OCI-LY7 (cell line): ENCODE results near the gene KDM4B. TPM values are rescaled to one million over a fixed set of nuclear protein-coding genes. Genes with fewer than 3 reads are reported as not detected.

Experiments used
- BruUV-seq: library from RNA; stranded (reverse); fragments of 400-500 nt; replicated peaks from 2 replicates; lab custom pipeline; 2021; lab: Mats Ljungman, UMichigan
- CTCF ChIA-PET: fragments of 300-600 bp; sonication (Branson Sonifier 250); formaldehyde crosslinking; loops from one replicate; lab custom pipeline; 2022; ENCODE audit warnings: antibody characterized with exemption; ENCODE audit not compliant: unreplicated experiment; lab: Charles Lee
- POLR2A ChIA-PET: fragments of 300-600 bp; sonication (Branson Sonifier 250); formaldehyde crosslinking; loops from one replicate; lab custom pipeline; 2022; ENCODE audit warnings: antibody characterized with exemption; lab: Charles Lee
- DNase-seq: peaks from one replicate; pipeline ENCODE4 v3.0.0-alpha.2; 2015; ENCODE audit warnings: low spot score
- H2AFZ ChIP-seq: fragments of 200-600 bp; sonication (generic), shearing (Covaris generic); 2 replicates; pipeline ENCODE4 v1.6.1; 2014; ENCODE audit warnings: mild to moderate bottlenecking, antibody characterized with exemption, low read length, moderate library complexity
- H3K27ac ChIP-seq: fragments of 200-600 bp; sonication (generic); 2 replicates; pipeline ENCODE4 v1.5.1; 2014; ENCODE audit warnings: mixed run types, low read depth, mild to moderate bottlenecking, moderate library complexity, low read length, inconsistent platforms; ENCODE audit not compliant: poor library complexity, severe bottlenecking
- H3K36me3 ChIP-seq: fragments of 200-600 bp; sonication (generic); 2 replicates; pipeline ENCODE4 v1.6.1; 2014; ENCODE audit warnings: mild to moderate bottlenecking, antibody characterized with exemption, low read length, moderate library complexity, mixed read lengths; ENCODE audit not compliant: insufficient read depth
- H3K4me1 ChIP-seq: fragments of 200-600 bp; sonication (generic); 2 replicates; pipeline ENCODE4 v1.5.1; 2014; ENCODE audit warnings: mild to moderate bottlenecking, low read length; ENCODE audit not compliant: insufficient read depth, poor library complexity, severe bottlenecking
- H3K4me2 ChIP-seq: fragments of 200-600 bp; sonication (generic); 2 replicates; pipeline ENCODE4 v1.6.1; 2014; ENCODE audit warnings: mild to moderate bottlenecking, low read length
- H3K4me3 ChIP-seq: fragments of 200-600 bp; sonication (generic); 2 replicates; pipeline ENCODE4 v1.5.1; 2014; ENCODE audit warnings: mild to moderate bottlenecking, low read depth, low read length; ENCODE audit not compliant: poor library complexity, severe bottlenecking
- H3K79me2 ChIP-seq: fragments of 200-600 bp; sonication (generic); 2 replicates; pipeline ENCODE4 v1.6.1; 2016; ENCODE audit warnings: low read depth, mild to moderate bottlenecking, low read length, moderate library complexity, mixed read lengths; ENCODE audit not compliant: insufficient read depth
- H3K9me2 ChIP-seq: fragments of 200-600 bp; sonication (generic); 2 replicates; pipeline ENCODE4 v1.6.1; 2016; ENCODE audit warnings: mild to moderate bottlenecking, low read length, mixed read lengths; ENCODE audit not compliant: insufficient read depth
- H3K9me3 ChIP-seq: fragments of 200-600 bp; sonication (generic); 2 replicates; pipeline ENCODE4 v1.6.1; 2014; ENCODE audit warnings: mild to moderate bottlenecking, mixed run types, low read length, mixed read lengths
- H4K20me1 ChIP-seq: fragments of 200-600 bp; sonication (generic); 2 replicates; pipeline ENCODE4 v1.6.1; 2014; ENCODE audit warnings: mild to moderate bottlenecking, antibody characterized with exemption, low read length, moderate library complexity, mixed read lengths; ENCODE audit not compliant: insufficient read depth
- CTCF ChIP-seq: fragments of 200-600 bp; sonication (generic); conservative IDR thresholded peaks from 2 replicates; pipeline ENCODE4 v1.5.1; 2014; ENCODE audit warnings: mild to moderate bottlenecking, antibody characterized with exemption, low read length, moderate library complexity, mixed read lengths
- EZH2phosphoT487 ChIP-seq: fragments of 200-600 bp; sonication (generic); IDR thresholded peaks from 2 replicates; pipeline ENCODE4 v1.6.1; 2018; ENCODE audit warnings: low read depth, borderline replicate concordance, mild to moderate bottlenecking, mixed run types, antibody characterized with exemption, low read length, moderate library complexity, mixed read lengths
- intact Hi-C: fragments of 100-400 bp; cut with micrococcal nuclease; formaldehyde crosslinking; loops from one replicate; pipeline ENCODE4 v1.10.0; 2022; ENCODE audit not compliant: unreplicated experiment
- total RNA-seq, 2 experiments: library from RNA; depleted of rRNA in 1 of 2; stranded (reverse); fragments of >200 nt in 1 of 2; shearing (Covaris generic) in 1 of 2; gene quantifications; 2 replicates each; pipeline ENCODE4 v1.2.3, GENCODE V29; 2014 to 2022

The KDM4B gene
- total RNA-seq, 2 experiments from 2014 or later: 24.3 to 44.2 TPM

GRCh38 chr19:5086230-5086629 is 117.3 kb downstream of the KDM4B start:
- intact Hi-C loops: no loop called here
- ChIA-PET CTCF (no interaction called here), POLR2A (no interaction called here)
- Histone ChIP-seq H2AFZ (no peak overlapping the region), H3K9me3 (no peaks in the 10 kb centered on the region), H4K20me1 (no peaks in the 10 kb centered on the region), H3K4me3 (no peak overlapping the region), H3K9me2 (no peaks in the 10 kb centered on the region), H3K79me2 (no peaks in the 10 kb centered on the region), H3K4me1 (no peaks in the 10 kb centered on the region), H3K36me3 (no peaks in the 10 kb centered on the region), H3K4me2 (no peak overlapping the region), H3K27ac (no peak overlapping the region)
- DNase-seq: no peak
- BruUV-seq: no TSS peak
- TF ChIP-seq EZH2phosphoT487 (no peak), CTCF (no peak)

GRCh38 chr19:5086725-5087439 is 118.0 kb downstream of the KDM4B start:
- Histone ChIP-seq H3K9me2 (no peaks in the 10 kb centered on the region), H4K20me1 (no peaks in the 10 kb centered on the region), H2AFZ (no peak overlapping the region), H3K4me2 (no peak overlapping the region), H3K4me3 (no peak overlapping the region), H3K27ac (no peak overlapping the region), H3K79me2 (no peaks in the 10 kb centered on the region), H3K4me1 (no peaks in the 10 kb centered on the region), H3K36me3 (no peaks in the 10 kb centered on the region), H3K9me3 (no peaks in the 10 kb centered on the region)
- no peak for DNase-seq
- TF ChIP-seq EZH2phosphoT487: no peak
- BruUV-seq: no TSS peak
- CTCF ChIA-PET: no interaction called here
- POLR2A ChIA-PET: no interaction called here
- intact Hi-C loops: no loop called here

- TF ChIP-seq CTCF: no peak
- no peak for TF ChIP-seq EZH2phosphoT487
- H3K4me2 ChIP-seq: no peak overlapping the region
- ChIA-PET POLR2A (no interaction called here), CTCF (no interaction called here)
- no peaks in the 10 kb centered on the region for H3K36me3 ChIP-seq
- H3K27ac ChIP-seq: no peak overlapping the region
- DNase-seq: no peak
- H3K9me3 ChIP-seq: no peaks in the 10 kb centered on the region
- TSS peak; percentile 63 for BruUV-seq
- H3K79me2 ChIP-seq: no peaks in the 10 kb centered on the region
- no peaks in the 10 kb centered on the region for H4K20me1 ChIP-seq
- intact Hi-C loops: no loop called here
- no peak overlapping the region for H3K4me3 ChIP-seq
- H2AFZ ChIP-seq: no peak overlapping the region
- no peaks in the 10 kb centered on the region for H3K9me2 ChIP-seq
- H3K4me1 ChIP-seq: no peaks in the 10 kb centered on the region
These were observed 120.4 kb downstream of the KDM4B start for GRCh38 chr19:5089283-5089682.
